Measurements from ENCODE around the gene FMN2.
"Not testable (repeated sequence)": the region's sequence is repeated elsewhere in the genome, so short reads cannot be mapped to it uniquely, and the experiment has no call there.

FMN2 gene

GRCh38 chr1:240138867-240139266, 47.2 kb downstream of the FMN2 start:
- DNase-seq (ENCODE audit: low read depth) = no peak

GRCh38 chr1:240139511-240139910, 47.8 kb downstream of the FMN2 start:
- no peak for DNase-seq (ENCODE audit: low read depth)

GRCh38 chr1:240145120-240145519, 53.4 kb downstream of the FMN2 start:
- no peak for DNase-seq (ENCODE audit: low read depth)

DNA sequence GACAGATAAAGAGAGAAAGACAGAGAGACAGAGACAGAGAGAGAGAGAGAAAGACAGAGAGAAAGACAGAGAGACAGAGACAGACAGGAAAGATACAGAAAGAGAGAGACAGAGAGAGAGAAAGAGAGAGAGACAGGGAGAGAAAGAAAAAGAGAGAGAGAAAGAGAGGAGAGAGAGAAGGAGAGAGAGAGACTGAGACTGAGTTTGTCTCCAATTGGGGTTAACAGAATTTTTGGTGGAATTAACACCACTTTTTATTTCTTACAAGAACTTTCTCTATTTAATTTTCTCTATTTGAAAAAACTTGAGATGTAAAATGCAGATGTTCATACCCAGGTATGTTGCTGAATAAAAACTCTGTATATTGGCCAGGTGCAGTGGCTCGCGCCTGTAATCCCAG, 56.6 kb downstream of the FMN2 start:
- no peak for DNase-seq (ENCODE audit: low read depth)

DNA sequence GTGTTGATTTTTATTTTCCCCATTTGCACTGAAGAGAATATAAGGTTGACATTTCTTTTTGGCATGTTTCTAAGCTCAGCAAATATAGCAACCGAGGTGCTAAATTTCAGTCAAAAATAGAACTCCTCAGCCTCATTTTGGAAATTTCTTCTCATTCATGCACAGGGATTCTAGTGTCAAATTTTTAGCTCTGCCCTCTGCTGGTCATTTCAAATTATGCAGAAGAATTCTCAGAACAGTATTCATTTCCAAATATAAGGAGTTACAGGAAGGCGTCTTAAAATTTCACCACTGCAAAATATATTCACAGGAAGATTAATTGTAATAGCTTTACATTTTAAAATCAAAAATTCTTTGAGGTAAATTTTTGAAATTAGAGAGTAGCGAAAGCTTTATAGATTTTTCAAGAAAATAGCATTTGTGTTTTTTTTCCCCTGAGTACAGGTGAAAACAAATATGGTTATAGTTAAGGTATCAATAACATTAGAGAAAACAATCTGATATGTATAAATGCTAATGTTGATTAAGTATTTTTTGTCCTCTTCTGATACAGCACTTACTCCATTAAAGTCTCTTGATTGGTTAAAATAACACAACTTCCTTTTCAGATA, 57.9 kb downstream of the FMN2 start:
- no peak for DNase-seq (ENCODE audit: low read depth)

DNA sequence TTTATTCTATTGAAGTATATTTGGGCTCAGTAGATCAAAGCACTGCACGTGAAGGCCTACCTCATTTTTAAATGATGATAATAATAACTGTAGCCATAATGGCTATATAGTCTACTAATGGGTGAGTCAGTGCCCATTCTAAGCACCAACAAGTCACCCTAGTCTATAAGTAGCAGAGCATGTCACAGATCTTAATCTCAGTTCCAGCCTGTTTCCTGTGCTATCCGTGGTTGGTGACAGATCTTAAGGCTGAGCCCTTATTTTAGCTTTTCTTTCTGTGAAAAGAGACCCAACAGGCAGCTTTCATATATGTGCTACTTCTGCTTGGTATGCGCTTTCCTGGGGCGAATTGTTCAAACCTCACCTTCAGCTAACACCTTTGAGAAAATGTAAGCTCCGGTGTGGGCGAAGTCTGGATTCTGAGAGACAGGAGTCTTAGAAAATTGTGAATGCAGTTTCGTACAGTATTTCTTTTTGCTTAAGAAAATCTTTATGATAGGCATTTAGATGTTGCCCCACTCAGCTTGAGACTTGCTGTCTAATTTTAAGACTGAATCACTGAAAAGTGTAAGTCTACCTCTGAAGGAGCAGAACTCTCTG, 59.6 kb downstream of the FMN2 start:
- no peak for DNase-seq (ENCODE audit: low read depth)

- no peak for DNase-seq (ENCODE audit: low read depth)
These were observed 61.1 kb downstream of the FMN2 start for GRCh38 chr1:240152611-240153297.

DNA sequence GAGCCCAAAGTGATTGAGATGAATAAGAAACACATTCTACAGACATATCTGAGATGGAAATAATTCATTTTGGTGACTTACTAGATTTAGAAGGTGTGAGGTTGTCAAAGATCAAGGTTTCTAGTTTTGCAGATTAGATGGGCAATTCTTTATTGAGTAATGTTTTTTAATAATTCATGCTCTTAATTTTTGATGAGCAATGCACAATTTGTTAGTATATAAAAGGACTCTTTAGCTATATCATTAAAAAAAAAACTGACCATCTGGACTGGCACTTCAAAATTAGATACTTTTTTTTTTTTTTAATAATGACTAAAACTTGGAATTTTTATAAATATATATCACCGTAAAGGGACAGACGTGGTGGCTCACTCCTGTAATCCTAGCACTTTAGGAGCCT, 63.9 kb downstream of the FMN2 start:
- DNase-seq (ENCODE audit: low read depth) = no peak

- DNase-seq (ENCODE audit: low read depth) = no peak
These were observed 73.1 kb downstream of the FMN2 start for GRCh38 chr1:240164742-240165141.

- no peak for DNase-seq (ENCODE audit: low read depth)
These were observed 77.5 kb downstream of the FMN2 start for GRCh38 chr1:240169188-240169587.

DNA sequence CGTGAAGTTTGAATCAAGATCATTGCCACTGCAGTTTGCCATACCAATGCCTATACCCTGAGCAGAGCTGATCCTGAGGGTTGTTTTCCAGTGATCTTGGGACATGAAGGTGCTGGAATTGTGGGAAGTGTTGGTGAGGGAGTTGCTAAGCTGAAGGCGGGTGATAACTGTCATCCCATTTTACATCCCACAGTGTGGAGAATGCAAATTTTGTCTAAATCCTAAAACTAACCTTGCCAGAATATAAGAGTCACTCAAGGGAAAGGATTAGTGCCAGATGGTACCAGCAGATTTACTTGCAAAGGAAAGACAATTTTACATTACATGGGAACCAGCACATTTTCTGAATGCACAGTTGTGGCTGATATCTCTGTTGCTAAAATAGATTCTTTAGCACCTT, 78.6 kb downstream of the FMN2 start:
- DNase-seq (ENCODE audit: low read depth) = no peak

DNA sequence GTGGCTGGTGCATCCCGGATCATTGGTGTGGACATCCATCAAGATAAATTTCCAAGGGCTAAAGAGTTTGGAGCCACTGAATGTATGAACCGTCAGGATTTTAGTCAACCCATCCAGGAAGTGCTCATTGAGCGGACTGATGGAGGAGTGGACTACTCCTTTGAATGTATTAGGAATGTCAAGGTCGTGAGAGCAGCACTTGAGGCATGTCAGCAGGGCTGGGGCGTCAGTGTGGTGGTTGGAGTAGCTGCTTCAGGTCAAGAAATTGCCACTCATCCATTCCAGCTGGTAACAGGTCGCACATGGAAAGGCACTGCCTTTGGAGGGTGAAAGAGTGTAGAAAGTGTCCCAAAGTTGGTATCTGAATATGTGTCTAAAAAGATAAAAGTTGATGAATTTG, 79.1 kb downstream of the FMN2 start:
- DNase-seq (ENCODE audit: low read depth) = no peak

DNA sequence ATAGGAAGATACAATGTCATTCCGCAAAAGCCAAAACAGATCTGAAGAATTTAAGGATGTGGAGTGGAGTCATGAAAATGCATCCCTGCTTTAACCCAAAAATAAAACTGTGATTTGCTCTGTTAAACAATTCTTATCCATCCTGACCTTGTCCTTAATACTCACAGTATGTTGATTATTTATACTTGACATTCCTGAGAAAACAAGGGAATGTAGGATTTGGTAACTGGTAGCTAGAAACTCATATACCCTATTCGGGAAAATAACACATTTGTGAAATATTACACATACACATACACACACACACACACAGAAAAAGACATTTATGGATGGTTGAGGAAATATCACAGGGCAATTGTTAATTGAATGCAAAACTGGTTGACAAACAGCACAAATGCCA, 80.2 kb downstream of the FMN2 start:
- DNase-seq (ENCODE audit: low read depth) = no peak

DNA sequence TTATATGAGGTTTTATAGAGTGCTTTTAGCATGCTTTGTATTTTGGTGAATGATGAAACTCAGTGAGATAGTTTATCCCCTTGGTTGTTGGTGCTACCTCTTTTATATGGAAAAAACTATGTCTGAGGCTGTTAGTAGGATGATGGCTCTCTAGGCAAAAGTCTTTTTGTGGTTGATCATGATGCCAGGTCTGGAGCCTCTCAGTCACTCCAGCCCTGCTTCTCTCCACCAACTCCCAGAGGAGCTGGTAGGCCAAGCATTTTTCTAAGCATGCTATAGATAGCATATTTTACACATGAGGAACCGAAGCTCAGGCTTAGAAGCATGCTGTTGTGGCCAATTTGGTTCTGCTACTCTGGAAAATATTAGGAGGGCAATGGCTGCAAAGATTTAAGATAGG, 82.2 kb downstream of the FMN2 start:
- DNase-seq (ENCODE audit: low read depth) = no peak

GRCh38 chr1:240174734-240175133, 83.1 kb downstream of the FMN2 start:
- no peak for DNase-seq (ENCODE audit: low read depth)

GRCh38 chr1:240178366-240178765, 86.7 kb downstream of the FMN2 start:
- DNase-seq (ENCODE audit: low read depth) = no peak

DNA sequence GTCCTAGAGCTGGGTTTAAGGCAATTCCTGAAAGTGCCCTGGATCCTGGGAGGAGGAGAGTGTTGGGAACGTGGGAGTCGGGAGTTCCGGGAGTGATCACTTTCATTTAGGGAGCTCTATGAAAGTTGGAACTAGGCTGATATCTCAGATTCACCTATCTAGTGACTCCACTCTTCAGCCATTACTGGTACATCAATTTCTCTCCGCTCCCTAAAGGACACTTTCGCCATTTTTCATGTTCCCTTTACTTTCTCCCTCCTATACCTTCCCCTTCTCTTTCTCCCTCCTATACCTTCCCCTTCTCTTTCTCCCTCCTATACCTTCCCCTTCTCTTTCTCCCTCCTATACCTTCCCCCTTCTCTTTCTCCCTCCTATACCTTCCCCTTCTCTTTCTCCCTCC, 93.0 kb downstream of the FMN2 start:
- not testable (repeated sequence) for DNase-seq (ENCODE audit: low read depth)

- DNase-seq (ENCODE audit: low read depth) = no peak
These were observed 96.5 kb downstream of the FMN2 start for GRCh38 chr1:240188139-240188538.

GRCh38 chr1:240189386-240189989, 97.8 kb downstream of the FMN2 start:
- no peak for DNase-seq (ENCODE audit: low read depth)

GRCh38 chr1:240190881-240191401, 99.3 kb downstream of the FMN2 start:
- DNase-seq (ENCODE audit: low read depth) = no peak

- DNase-seq (ENCODE audit: low read depth) = no peak
These were observed 101.2 kb downstream of the FMN2 start for GRCh38 chr1:240192851-240193250.

GRCh38 chr1:240193679-240194078, 102.0 kb downstream of the FMN2 start:
- DNase-seq (ENCODE audit: low read depth) = no peak

DNA sequence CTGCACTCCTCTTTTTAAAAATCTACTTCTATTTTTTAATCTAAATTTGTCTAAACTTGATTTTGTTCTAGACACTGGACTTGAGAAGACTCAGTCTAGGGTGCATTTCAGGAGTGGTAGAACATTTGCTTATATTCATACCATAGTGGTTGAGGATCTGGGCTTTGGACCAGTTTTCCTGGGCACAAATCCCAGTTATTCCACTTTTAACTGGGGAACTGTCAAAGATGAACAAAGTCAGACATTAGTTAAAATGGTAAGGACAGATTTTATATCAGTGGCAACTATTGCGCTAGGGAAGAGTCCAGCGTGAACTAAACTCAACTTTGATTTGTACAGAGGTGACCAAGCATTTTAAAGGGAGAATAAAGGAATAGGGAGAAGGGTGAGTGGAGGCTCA, 102.4 kb downstream of the FMN2 start:
- DNase-seq (ENCODE audit: low read depth) = no peak

All from stimulated activated CD4-positive, alpha-beta T cell treated with anti-CD3 and anti-CD28 coated beads, Interleukin-2, amount 100 ng/mL, for 4 hours (primary cell).